Measurements from ENCODE around the gene TMEM231.
A peak's percentile ranks its signal among the peaks of the same experiment; 100 is the strongest.
"Not testable (repeated sequence)": the region's sequence is repeated elsewhere in the genome, so short reads cannot be mapped to it uniquely, and the experiment has no call there.

TMEM231 gene

GRCh38 chr16:75566758-75567255 is 10.8 kb upstream of the TMEM231 start:
- no peak for DNase-seq (ENCODE audit: low read depth in 1 of 2, low spot score in 1 of 2)

- peak; percentile 81 to 86 for DNase-seq (ENCODE audit: low read depth in 1 of 2, low spot score in 1 of 2)
These were observed 10.1 kb upstream of the TMEM231 start, which contains the start of gene GABARAPL2 for GRCh38 chr16:75566040-75566757. Gene GABARAPL2 (plus strand): TSS chr16:75566379. CDS start chr16:75566487, 108 bp downstream.

GRCh38 chr16:75565640-75566039 is 9.6 kb upstream of the TMEM231 start:
- DNase-seq (ENCODE audit: low read depth in 1 of 2, low spot score in 1 of 2) = no peak

DNA sequence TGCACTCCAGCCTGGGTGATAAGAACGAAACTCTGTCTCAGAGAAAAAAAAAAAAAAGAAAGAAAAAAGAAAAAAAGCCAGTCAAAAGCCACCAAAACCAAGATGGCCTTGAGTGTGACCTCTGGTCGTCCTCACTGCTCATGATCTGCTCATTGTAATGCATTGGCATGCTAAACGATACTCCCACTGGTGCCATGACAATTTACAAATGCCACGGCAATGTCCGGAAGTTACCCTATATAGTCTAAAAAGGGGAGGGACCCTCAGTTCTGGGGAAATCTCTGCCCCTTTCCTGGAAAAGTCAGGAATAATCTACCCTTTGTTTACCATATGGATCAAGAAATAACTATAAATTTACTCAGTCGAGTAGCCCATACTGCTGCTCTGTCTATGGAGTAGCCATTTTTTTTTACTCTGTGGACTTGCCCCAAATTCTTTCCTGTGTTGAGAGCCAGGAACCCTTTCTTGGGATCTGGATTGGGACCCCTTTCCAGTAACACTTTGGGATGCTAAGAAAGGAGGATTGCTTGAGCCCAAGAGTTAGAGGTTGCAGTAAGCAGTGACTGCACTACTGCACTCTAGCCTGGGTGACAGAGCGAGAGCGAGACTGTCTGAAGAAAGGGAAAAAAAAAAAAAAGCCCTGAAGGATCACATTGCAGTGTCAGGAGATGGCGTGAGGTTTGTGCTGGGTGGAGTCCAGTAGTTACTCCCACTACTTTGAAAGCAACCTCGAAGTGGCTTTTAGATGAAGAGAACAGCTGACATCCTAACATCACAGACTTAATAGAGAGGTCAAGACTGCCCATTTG is 3.7 kb upstream of the TMEM231 start:
- DNase-seq (ENCODE audit: low read depth in 1 of 2, low spot score in 1 of 2) = no peak

- DNase-seq (ENCODE audit: low read depth in 1 of 2, low spot score in 1 of 2) = no peak
These were observed 2.9 kb upstream of the TMEM231 start for GRCh38 chr16:75558846-75559401.

DNA sequence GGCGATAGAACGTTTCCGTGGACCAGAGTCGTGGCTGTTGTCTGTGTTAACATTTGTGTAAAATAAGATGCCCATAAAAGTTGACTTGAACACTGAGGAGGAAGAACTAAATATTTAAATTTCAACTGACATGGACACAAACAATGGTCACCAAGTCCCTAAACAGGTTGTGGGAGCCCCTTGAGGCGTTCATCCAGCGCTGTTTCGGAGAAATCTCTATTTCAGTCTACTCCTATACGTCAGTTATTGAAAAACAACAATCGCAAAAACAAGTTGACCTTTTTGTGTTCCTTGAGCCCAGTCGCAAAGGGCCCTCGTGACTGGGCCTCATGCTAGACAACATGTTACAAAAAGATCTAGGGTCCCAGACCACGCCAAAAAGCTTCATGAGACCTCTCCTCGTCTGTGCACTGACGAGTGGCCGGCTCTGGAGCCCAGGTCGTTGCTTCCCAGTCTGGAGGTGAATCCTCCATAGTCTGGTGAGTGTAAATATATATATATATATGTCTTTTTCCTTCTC is 439 bp upstream of the TMEM231 start:
- no peak for DNase-seq (ENCODE audit: low read depth in 1 of 2, low spot score in 1 of 2)

DNA sequence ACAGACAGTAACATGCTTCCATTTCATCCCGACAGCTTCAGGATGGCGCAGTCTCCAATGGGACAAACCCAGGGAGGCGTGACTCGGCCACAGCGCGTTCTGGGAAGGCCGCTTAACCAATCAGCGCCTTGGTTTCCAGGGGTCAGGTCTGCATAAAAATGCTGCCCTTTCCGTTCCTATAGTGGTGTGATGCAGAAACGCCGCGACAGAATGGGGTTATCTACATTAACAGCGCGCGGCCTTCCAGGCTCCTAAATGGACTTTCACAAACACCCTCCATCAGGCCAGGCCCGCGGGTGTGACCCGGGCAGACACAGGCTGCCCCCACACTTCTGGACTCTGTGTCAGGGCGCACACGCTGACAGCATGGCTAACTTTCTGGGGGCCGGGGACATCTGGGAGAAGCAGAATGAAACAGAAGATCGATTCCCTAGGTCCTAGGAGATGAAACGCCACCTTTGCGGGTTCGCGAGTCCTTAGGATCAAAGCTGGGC is 792 bp downstream of the TMEM231 start:
- no peak for DNase-seq (ENCODE audit: low read depth in 1 of 2, low spot score in 1 of 2)

DNA sequence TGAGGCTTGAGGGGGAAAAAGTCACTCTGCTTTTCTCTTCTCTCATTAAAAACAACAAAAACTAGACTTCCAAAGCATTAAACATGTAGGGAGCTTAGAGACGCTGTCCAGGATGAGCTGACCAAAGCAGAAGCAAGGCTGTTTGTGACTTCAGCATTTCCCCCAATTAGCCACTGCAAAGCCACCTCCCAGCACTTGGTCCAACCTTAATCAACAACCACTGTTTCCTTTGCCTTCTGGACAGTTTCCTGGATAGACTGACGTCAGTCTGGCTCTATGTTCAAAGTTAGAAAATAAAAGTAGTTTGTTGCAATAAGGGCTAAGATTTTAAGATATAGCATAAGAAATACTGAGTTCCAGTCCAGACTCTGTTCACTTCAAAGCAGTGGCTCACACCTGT is 3.1 kb downstream of the TMEM231 start:
- no peak for DNase-seq (ENCODE audit: low read depth in 1 of 2, low spot score in 1 of 2)

GRCh38 chr16:75550211-75550662 is 5.8 kb downstream of the TMEM231 start:
- DNase-seq (ENCODE audit: low read depth in 1 of 2, low spot score in 1 of 2) = no peak

DNA sequence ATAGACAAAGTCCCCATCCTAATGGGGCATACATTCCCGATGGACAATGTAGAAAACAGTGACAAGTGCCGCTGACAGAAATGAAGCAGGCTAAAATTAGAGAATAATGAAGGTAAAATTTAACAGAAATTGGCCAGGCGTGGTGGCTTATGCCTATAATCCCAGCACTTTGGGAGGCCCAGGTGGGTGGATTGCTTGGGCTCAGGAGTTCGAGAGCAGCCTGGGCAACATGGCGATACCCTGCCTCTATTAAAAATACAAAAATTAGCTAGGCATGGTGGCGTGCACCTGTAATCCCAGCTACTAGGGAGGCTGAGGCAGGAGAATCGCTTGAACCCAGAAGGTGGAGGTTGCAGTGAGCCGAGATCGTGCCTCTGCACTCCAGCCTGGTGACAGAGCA is 7.6 kb downstream of the TMEM231 start:
- not testable (repeated sequence) for DNase-seq (ENCODE audit: low read depth in 1 of 2, low spot score in 1 of 2)

GRCh38 chr16:75546293-75546692 is 9.8 kb downstream of the TMEM231 start:
- no peak for DNase-seq (ENCODE audit: low read depth in 1 of 2, low spot score in 1 of 2)

GRCh38 chr16:75545879-75546278 is 10.2 kb downstream of the TMEM231 start:
- DNase-seq (ENCODE audit: low read depth in 1 of 2, low spot score in 1 of 2) = not testable (repeated sequence)

- DNase-seq (ENCODE audit: low read depth in 1 of 2, low spot score in 1 of 2) = not testable (repeated sequence)
These were observed 13.6 kb downstream of the TMEM231 start for GRCh38 chr16:75542462-75542861.

DNA sequence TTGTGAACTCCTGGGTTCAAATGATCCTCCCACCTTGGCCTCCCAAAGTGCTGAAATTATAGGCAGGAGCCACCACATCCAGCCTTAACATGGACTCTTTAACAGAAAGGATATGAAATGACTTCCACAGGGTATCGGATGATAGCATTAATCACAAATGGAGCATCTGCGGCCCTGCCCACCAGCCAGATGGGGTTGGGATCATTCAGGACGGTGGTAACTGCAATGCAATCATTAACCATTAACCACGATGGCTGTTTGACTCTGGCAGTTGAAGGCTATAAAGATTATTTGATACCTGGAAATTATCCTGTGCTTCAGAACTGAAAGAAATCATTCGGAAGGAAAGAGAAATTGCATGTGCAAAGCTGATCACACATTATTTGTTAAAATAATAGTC is 14.8 kb downstream of the TMEM231 start:
- no peak for DNase-seq (ENCODE audit: low read depth in 1 of 2, low spot score in 1 of 2)

GRCh38 chr16:75538882-75539565 is 17.0 kb downstream of the TMEM231 start:
- not testable (repeated sequence) for DNase-seq (ENCODE audit: low read depth in 1 of 2, low spot score in 1 of 2)

- DNase-seq (ENCODE audit: low read depth in 1 of 2, low spot score in 1 of 2) = no peak
These were observed 18.3 kb downstream of the TMEM231 start for GRCh38 chr16:75537776-75538175.

DNA sequence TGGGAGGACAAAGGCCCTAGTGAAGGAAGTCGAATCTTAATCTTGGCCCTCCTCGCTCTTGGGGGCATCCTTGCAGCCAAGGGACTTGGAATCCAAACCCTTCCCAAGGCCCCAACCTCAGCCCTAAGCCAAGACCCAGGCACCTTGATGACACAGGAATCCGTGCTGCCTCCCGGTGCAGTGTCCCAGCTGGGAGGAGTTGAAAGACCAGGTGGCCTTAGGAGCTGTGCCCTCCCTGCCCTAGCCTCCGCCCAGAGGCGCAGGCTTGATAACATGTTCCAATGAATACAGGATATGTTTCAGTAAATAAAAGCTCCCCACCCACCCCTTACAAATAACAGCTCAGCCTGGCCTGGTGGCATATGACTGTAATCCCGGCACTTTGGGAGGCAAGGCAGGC is 20.2 kb downstream of the TMEM231 start, which contains the start of gene CHST5:
Gene CHST5 (minus strand): TSS at position 208 of the 400 bp plus-strand sequence. CDS start 5,724 bp downstream, outside the sequence.
- DNase-seq (ENCODE audit: low read depth in 1 of 2, low spot score in 1 of 2) = no peak

DNA sequence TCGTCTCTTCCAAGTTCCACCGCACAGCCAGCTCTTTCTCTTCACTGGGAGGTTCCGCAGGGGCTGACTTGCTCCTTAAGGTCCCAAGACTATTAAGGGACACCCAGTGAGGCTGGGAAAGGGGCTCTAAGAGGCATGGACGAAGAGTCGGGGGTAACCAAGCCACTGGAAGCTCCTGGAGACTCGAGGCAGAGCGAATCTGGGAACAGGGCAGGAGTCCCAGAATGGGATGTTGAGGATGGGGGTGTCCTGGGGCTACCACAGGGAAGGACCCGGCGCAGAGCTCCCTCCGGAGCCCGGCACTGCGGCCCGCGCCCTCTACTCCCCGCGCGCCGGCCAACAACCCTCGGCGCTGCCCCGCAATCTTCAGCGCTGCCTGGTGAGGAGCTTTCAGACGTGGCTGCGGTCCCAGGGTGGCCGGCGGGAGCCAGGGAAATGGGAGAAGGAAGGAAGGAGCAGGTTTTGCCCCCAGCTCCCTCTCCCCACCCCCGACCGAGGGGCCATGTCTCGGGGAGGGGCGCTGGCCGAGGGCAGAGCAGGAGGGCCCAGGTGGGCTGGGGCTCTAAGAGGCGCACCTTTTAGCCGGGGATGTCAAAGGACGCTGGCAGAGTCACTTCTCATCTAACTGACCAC is 20.7 kb downstream of the TMEM231 start:
- DNase-seq (ENCODE audit: low read depth in 1 of 2, low spot score in 1 of 2) = no peak

GRCh38 chr16:75534560-75535205 is 21.4 kb downstream of the TMEM231 start:
- DNase-seq (ENCODE audit: low read depth in 1 of 2, low spot score in 1 of 2) = no peak

- DNase-seq (ENCODE audit: low read depth in 1 of 2, low spot score in 1 of 2) = no peak
These were observed 23.3 kb downstream of the TMEM231 start for GRCh38 chr16:75532791-75533190.
